T-cell (primary cell): ENCODE results near the gene TBX6. TPM values are rescaled to one million over a fixed set of nuclear protein-coding genes. Genes with fewer than 3 reads are reported as not detected.
A peak's percentile ranks its signal among the peaks of the same experiment; 100 is the strongest.
"Not testable (repeated sequence)": the region's sequence is repeated elsewhere in the genome, so short reads cannot be mapped to it uniquely, and the experiment has no call there.

Experiments
- ATAC-seq, 4 experiments: fragments of 200-7000 bp in 3 of 4; fragments of 150-1000 bp in 1 of 4; cut with Tn5 transposase; replicated peaks in 1 of 4; 1 replicate in 3 of 4; 2 replicates in 1 of 4; pipeline ENCODE4 v1.10.0; 2021; ENCODE audit warnings: moderate library complexity in 3 of 4, mild to moderate bottlenecking in 2 of 4, moderate number of reproducible peaks in 1 of 4
- CTCF ChIA-PET, 2 donors: fragments of 300-600 bp; sonication (Branson Sonifier 250); formaldehyde crosslinking; loops; one replicate each; lab custom pipeline; 2022; ENCODE audit warnings: antibody characterized with exemption in 2 of 2; lab: Charles Lee
- POLR2A ChIA-PET, 2 donors: fragments of 300-600 bp; sonication (Branson Sonifier 250); formaldehyde crosslinking; loops; one replicate each; lab custom pipeline; 2022; ENCODE audit warnings: antibody characterized with exemption in 2 of 2; lab: Charles Lee
- DNase-seq, 35 experiments: peaks; one replicate each; pipeline versions ENCODE4 v3.0.0 to v3.0.0-alpha.2; 2013 to 2023
- H3K27ac ChIP-seq: one replicate; pipeline ENCODE4 v1.5.1; 2013; ENCODE audit warnings: low read length
- H3K27me3 ChIP-seq, 2 experiments: replicated peaks in 1 of 2; 1 replicate in 1 of 2; 2 replicates in 1 of 2; pipeline versions ENCODE4 v1.6.1 to v1.7.0; 2013; ENCODE audit warnings: low read length in 1 of 2, mixed read lengths in 1 of 2; ENCODE audit not compliant: control insufficient read depth in 2 of 2, insufficient read depth in 2 of 2; ENCODE audit errors: extremely low read depth in 1 of 2
- H3K36me3 ChIP-seq, 2 donors: 1 replicate in 1 of 2; 2 replicates in 1 of 2; pipeline versions ENCODE4 v1.6.1 to v1.7.0; 2013; ENCODE audit warnings: low read length in 1 of 2; ENCODE audit not compliant: control insufficient read depth in 2 of 2, insufficient read depth in 1 of 2; ENCODE audit errors: extremely low read depth in 1 of 2
- H3K4me1 ChIP-seq, 2 experiments: 1 replicate in 1 of 2; 2 replicates in 1 of 2; pipeline versions ENCODE4 v1.6.1 to v1.7.0; 2013; ENCODE audit warnings: low read length in 2 of 2, mixed read lengths in 1 of 2; ENCODE audit not compliant: insufficient read depth in 2 of 2, control insufficient read depth in 1 of 2; ENCODE audit errors: extremely low read depth in 1 of 2
- H3K4me3 ChIP-seq, 2 donors: 1 replicate in 1 of 2; 2 replicates in 1 of 2; pipeline versions ENCODE4 v1.5.1 to v1.7.0; 2013; ENCODE audit warnings: mild to moderate bottlenecking in 2 of 2, low read length in 1 of 2, moderate library complexity in 1 of 2; ENCODE audit not compliant: control insufficient read depth in 1 of 2; ENCODE audit errors: extremely low read depth in 1 of 2
- H3K9me3 ChIP-seq: 2 replicates; pipeline ENCODE4 v1.7.0; 2013
- H3K27ac Mint-ChIP-seq, 2 donors: one replicate each; pipeline ENCODE4 v1.8.0; 2020 to 2021; ENCODE audit warnings: mild to moderate bottlenecking in 2 of 2, mixed read lengths in 2 of 2
- H3K27me3 Mint-ChIP-seq, 2 donors: one replicate each; pipeline ENCODE4 v1.8.0; 2021 to 2022; ENCODE audit warnings: mixed read lengths in 2 of 2
- H3K36me3 Mint-ChIP-seq: one replicate; pipeline ENCODE4 v1.8.0; 2021; ENCODE audit warnings: mixed read lengths
- H3K4me1 Mint-ChIP-seq, 3 donors: one replicate each; pipeline ENCODE4 v1.8.0; 2020 to 2022; ENCODE audit warnings: mixed read lengths in 3 of 3, mild to moderate bottlenecking in 1 of 3
- H3K4me3 Mint-ChIP-seq, 3 donors: one replicate each; pipeline ENCODE4 v1.8.0; 2020 to 2022; ENCODE audit warnings: mild to moderate bottlenecking in 3 of 3, mixed read lengths in 3 of 3, moderate library complexity in 3 of 3
- H3K9me3 Mint-ChIP-seq, 3 donors: one replicate each; pipeline ENCODE4 v1.8.0; 2020 to 2022; ENCODE audit warnings: mixed read lengths in 3 of 3
- WGBS: methylation state at CpG from one replicate; pipeline ENCODE4 v1.1.5; 2013; ENCODE audit warnings: missing lambda C conversion rate; ENCODE audit not compliant: insufficient coverage; 5-methylcytosine and 5-hydroxymethylcytosine counted together
- total RNA-seq, 35 experiments: library from RNA in 6 of 35; stranded (reverse) in 6 of 35; fragments of 120-200 nt in 1 of 35; gene quantifications; one replicate each; pipeline versions ENCODE4 v1.2.1 to v1.2.4 and lab custom pipeline; 2013 to 2026

Gene TBX6
- total RNA-seq, 5 donors from 2014 or later (not counting 1 experiment from before 2014, with no cell fraction given), result 1.4 to 2.0 (median 1.5) TPM

- POLR2A ChIA-PET, result no interaction called here
- WGBS, result 100% methylated on average over 2 of the region's 4 CpGs
Measured at GRCh38 chr16:30131869-30132475, 40.2 kb upstream of the TBX6 start.

GRCh38 chr16:30127993-30128392 is 36.3 kb upstream of the TBX6 start:
- no peak overlapping the region for H3K4me3 Mint-ChIP-seq
- no peak overlapping the region for H3K27ac Mint-ChIP-seq
- no peaks in the 10 kb centered on the region for H3K36me3 ChIP-seq
- no peak overlapping the region for H3K27ac ChIP-seq
- H3K9me3 Mint-ChIP-seq, result no peaks in the 10 kb centered on the region
- no peaks in the 10 kb centered on the region for H3K27me3 Mint-ChIP-seq
- 80% methylated on average over 1 of the region's 1 CpG for WGBS
- peaks cover 0 to 8% (median 6%) of the 10 kb centered on the region in 3 donors for H3K4me1 Mint-ChIP-seq
- ChIA-PET POLR2A (no interaction called here), CTCF (no interaction called here)
- no peak for ATAC-seq
- H3K4me1 ChIP-seq, result peaks cover 2 to 13% of the 10 kb centered on the region in 2 experiments
- no peaks in the 10 kb centered on the region for H3K36me3 Mint-ChIP-seq
- H3K27me3 ChIP-seq, result no peaks in the 10 kb centered on the region
- DNase-seq, result no peak
- no peaks in the 10 kb centered on the region for H3K9me3 ChIP-seq
- H3K4me3 ChIP-seq, result no peak overlapping the region

More at GRCh38 chr16:30131869-30132475, 40.2 kb upstream of the TBX6 start:
- H3K9me3 ChIP-seq, result no peaks in the 10 kb centered on the region
- CTCF ChIA-PET, result no interaction called here
- no peak overlapping the region for H3K4me3 ChIP-seq
- H3K27me3 Mint-ChIP-seq, result no peaks in the 10 kb centered on the region
- no peaks in the 10 kb centered on the region for H3K27me3 ChIP-seq
- H3K27ac ChIP-seq, result no peak overlapping the region
- H3K4me1 Mint-ChIP-seq, result peaks cover 0 to 8% (median 4%) of the 10 kb centered on the region in 3 donors
- no peak overlapping the region for H3K4me3 Mint-ChIP-seq
- peak overlapping the region in 1 of 2 donors; percentile 19 for H3K27ac Mint-ChIP-seq
- H3K4me1 ChIP-seq, result peaks cover 0 to 7% of the 10 kb centered on the region in 2 experiments
- no peaks in the 10 kb centered on the region for H3K36me3 Mint-ChIP-seq
- no peaks in the 10 kb centered on the region for H3K9me3 Mint-ChIP-seq
- H3K36me3 ChIP-seq, result no peaks in the 10 kb centered on the region
- DNase-seq, result no peak
- no peak for ATAC-seq

DNA sequence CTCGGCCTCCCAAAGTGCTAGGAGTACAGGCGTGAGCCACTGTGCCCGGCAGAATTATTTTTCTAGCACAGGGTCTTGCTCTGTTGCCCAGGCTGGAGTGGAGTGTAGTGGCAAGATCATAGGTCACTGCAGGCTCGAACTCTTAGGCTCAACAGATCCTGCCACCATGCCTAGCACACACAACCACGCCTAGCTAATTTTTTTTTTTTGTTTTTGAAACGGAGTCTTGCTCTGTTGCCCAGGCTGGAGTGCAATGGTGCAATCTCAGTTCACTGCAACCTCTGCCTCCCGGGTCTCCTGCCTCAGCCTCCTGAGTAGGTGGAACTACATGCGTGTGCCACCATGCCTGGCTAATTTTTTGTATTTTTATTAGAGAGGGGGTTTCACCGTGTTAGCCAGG is 34.0 kb upstream of the TBX6 start:
- H3K36me3 Mint-ChIP-seq, H3K9me3 ChIP-seq, CTCF ChIA-PET, H3K27me3 ChIP-seq, H3K27ac ChIP-seq, H3K27me3 Mint-ChIP-seq, H3K4me3 Mint-ChIP-seq, DNase-seq, H3K36me3 ChIP-seq, ATAC-seq, H3K27ac Mint-ChIP-seq, H3K9me3 Mint-ChIP-seq, H3K4me3 ChIP-seq: not testable (repeated sequence)
- peaks cover 5 to 26% of the 10 kb centered on the region in 2 experiments for H3K4me1 ChIP-seq
- WGBS, result 100% methylated on average over 2 of the region's 9 CpGs
- H3K4me1 Mint-ChIP-seq, result peaks cover 16 to 19% (median 18%) of the 10 kb centered on the region in 3 donors
- POLR2A ChIA-PET, result interaction anchor here in 1 of 2 donors (0.7 kb wide), 1 partner anchor 8 kb away, joined by 9 read pairs; no protein-coding TSS in a partner anchor

DNA sequence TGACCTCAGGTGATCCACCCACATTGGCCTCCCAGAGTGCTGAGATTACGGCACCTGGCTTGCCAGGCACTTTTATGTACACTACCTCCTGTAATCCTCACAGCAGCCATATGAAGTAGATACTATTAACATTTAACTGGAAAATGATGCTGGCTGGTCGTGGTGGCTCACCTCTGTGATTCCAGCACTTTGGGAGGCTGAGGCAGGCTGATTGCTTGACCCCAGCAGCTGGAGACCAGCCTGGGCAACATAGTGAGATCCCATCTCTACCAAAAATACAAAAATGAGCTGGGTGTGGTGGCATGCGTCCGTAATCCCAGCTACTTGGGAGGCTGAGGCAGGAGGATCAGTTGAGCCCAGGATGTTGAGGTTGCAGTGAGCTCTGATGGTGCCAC is 33.3 kb upstream of the TBX6 start:
- no peak overlapping the region for H3K27ac Mint-ChIP-seq
- Histone ChIP-seq H3K27me3 (no peaks in the 10 kb centered on the region), H3K4me1 (peaks cover 9 to 30% of the 10 kb centered on the region in 2 experiments), H3K9me3 (no peaks in the 10 kb centered on the region), H3K36me3 (peaks cover 0 to 4% of the 10 kb centered on the region in 2 donors), H3K27ac (no peak overlapping the region), H3K4me3 (no peak overlapping the region)
- ATAC-seq (no peak), DNase-seq (no peak)
- WGBS, result no CpG with 5 or more reads among the region's 4 CpGs
- H3K9me3 Mint-ChIP-seq, result no peaks in the 10 kb centered on the region
- POLR2A ChIA-PET, result interaction anchor here in 1 of 2 donors (0.7 kb wide), 1 partner anchor 8 kb away, joined by 9 read pairs; no protein-coding TSS in a partner anchor
- H3K4me1 Mint-ChIP-seq, result peaks cover 19 to 25% (median 20%) of the 10 kb centered on the region in 3 donors
- CTCF ChIA-PET, result no interaction called here
- H3K36me3 Mint-ChIP-seq, result peaks cover 4% of the 10 kb centered on the region
- no peaks in the 10 kb centered on the region for H3K27me3 Mint-ChIP-seq
- H3K4me3 Mint-ChIP-seq, result no peak overlapping the region

DNA sequence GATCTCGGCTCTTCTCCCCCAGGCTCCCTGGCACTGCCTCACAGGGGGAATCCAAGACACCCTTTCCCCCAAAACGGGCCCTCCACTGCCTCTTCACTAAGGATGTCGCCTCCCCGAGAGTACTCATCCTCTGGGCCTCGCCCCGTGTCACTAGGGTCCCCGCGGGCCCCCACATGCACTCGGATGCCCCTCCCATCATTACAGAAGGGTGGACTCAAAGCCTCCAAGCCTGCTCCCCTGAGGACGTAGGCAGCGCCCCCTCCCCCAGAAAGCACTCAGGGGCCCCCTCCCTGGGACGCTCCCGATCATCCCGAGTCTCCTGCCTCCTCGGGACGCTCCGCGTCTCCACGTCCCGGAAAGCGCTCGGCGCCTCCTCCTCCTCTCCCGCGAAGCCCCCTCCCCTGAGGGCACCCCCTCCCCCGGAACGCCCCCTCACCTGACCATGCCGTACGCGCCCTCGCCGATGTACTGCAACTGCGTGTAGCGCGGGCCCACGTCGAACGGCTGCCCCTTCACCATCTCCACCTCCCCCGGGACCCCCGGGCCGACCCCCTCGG is 31.0 kb upstream of the TBX6 start:
- ATAC-seq (peak; percentile 28 to 43 (median 34)), DNase-seq (peak in 7 of 35 experiments; percentile 2 to 37 (median 9))
- Mint-ChIP-seq H3K27me3 (no peaks in the 10 kb centered on the region), H3K4me1 (peaks cover 24 to 28% (median 25%) of the 10 kb centered on the region in 3 donors), H3K36me3 (peaks cover 13% of the 10 kb centered on the region), H3K9me3 (no peaks in the 10 kb centered on the region), H3K27ac (peak overlapping the region; percentile 77 to 87), H3K4me3 (peak overlapping the region; percentile 87 to 88 (median 87))
- WGBS, result 0% methylated on average over 17 of the region's 42 CpGs
- no peaks in the 10 kb centered on the region for H3K27me3 ChIP-seq
- ChIA-PET CTCF (interaction anchor here in 1 of 2 donors (0.8 kb wide), 1 partner anchor 32 kb away, joined by 3 read pairs; no protein-coding TSS in a partner anchor), POLR2A (interaction anchor here (0.7 to 0.9 kb wide), 3 partner anchors 59 to 367 kb away, joined by 3 to 8 read pairs (median 7); no protein-coding TSS in a partner anchor)
- H3K27ac ChIP-seq, result peak overlapping the region; percentile 63
- peaks cover 5 to 17% of the 10 kb centered on the region in 2 donors for H3K36me3 ChIP-seq
- H3K9me3 ChIP-seq, result no peaks in the 10 kb centered on the region
- H3K4me1 ChIP-seq, result peaks cover 9 to 31% of the 10 kb centered on the region in 2 experiments
- H3K4me3 ChIP-seq, result peak overlapping the region; percentile 82 to 90

DNA sequence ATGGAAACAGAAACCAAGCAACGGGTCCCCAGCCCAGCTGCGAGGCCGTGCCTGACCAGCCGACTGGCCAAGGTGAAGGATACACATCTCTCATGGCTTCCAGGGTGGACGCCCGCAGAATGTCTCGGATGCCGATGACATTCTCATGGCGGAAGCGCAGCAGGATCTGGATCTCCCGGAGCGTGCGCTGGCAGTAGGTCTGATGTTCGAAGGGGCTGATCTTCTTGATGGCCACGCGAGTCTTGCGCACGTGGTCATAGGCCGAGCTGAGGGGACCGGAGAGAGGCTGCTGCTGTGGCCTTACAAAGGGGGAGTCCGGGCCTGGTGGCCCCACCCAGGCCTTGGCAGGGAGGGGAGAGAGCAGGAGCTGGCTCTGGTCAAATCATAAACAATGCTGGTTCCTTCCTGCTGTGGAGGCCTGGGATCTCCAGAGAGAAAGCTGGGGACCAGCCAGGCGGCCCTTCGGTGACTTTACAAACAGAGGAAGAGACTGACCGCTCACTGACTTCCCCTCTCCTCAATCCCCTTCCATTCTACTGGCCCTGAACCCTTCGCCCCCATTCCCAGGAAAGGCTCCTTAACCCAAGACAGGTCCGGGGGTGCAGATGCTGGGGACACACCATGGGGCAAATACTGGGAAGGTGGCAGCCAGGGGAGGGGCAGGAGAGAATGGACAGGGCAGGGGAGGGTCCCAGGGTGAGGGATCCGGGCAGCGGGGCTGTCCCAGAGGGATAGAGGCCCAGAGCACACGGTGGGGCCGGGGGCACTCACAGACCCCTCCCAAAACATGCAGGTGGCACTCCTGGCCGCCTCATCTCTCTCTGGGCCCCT is 30.2 kb upstream of the TBX6 start:
- no peaks in the 10 kb centered on the region for H3K27me3 Mint-ChIP-seq
- no peak for ATAC-seq
- peaks cover 9 to 31% of the 10 kb centered on the region in 2 experiments for H3K4me1 ChIP-seq
- ChIA-PET POLR2A (no interaction called here), CTCF (no interaction called here)
- peaks cover 5 to 24% of the 10 kb centered on the region in 2 donors for H3K36me3 ChIP-seq
- H3K27me3 ChIP-seq, result no peaks in the 10 kb centered on the region
- H3K4me3 ChIP-seq, result peak overlapping the region; percentile 82 to 90
- H3K27ac ChIP-seq, result peak overlapping the region; percentile 63
- peaks cover 13% of the 10 kb centered on the region for H3K36me3 Mint-ChIP-seq
- no peaks in the 10 kb centered on the region for H3K9me3 Mint-ChIP-seq
- peaks cover 24 to 28% (median 25%) of the 10 kb centered on the region in 3 donors for H3K4me1 Mint-ChIP-seq
- DNase-seq, result no peak
- peak overlapping the region; percentile 87 to 88 (median 87) for H3K4me3 Mint-ChIP-seq
- peak overlapping the region; percentile 81 to 87 for H3K27ac Mint-ChIP-seq
- 86% methylated on average over 29 of the region's 31 CpGs for WGBS
- no peaks in the 10 kb centered on the region for H3K9me3 ChIP-seq
